Measurements from ENCODE around the gene SBF1. TPM values are rescaled to one million over a fixed set of nuclear protein-coding genes. Genes with fewer than 3 reads are reported as not detected.

The SBF1 gene
- total RNA-seq, 2 experiments from 2014 or later, result 97.6 TPM

- intact Hi-C loops (cut with DNase I, micrococcal nuclease), result loop anchor here (2.0 to 5.0 kb wide), 2 partner anchors 37 to 285 kb away; partner anchors contain the start of genes NCAPH2 (in 1 of the 2) and TRABD (in 1 of the 2)
- Mint-ChIP-seq H3K4me1 (peaks cover 55% of the 10 kb centered on the region), H3K27ac (peak overlapping the region; percentile 95), H3K9me3 (ENCODE audit: low read depth) (no peaks in the 10 kb centered on the region), H3K27me3 (no peaks in the 10 kb centered on the region), H3K36me3 (ENCODE audit: low read depth) (peaks cover 5% of the 10 kb centered on the region), H3K4me3 (no peak overlapping the region)
- ChIA-PET POLR2A (no interaction called here), CTCF (interaction anchor here (0.6 to 3.4 kb wide), 6 partner anchors 19 to 323 kb away, joined by 3 to 14 read pairs (median 4); partner anchors contain the start of gene SCO2)
- ATAC-seq (no peak), DNase-seq (no peak)
Measured at GRCh38 chr22:50471962-50472361, 2.9 kb downstream of the SBF1 start.

- DNase-seq, result no peak
- Mint-ChIP-seq H3K4me3 (peak overlapping the region; percentile 59), H3K9me3 (ENCODE audit: low read depth) (no peaks in the 10 kb centered on the region), H3K36me3 (ENCODE audit: low read depth) (peaks cover 11% of the 10 kb centered on the region), H3K27ac (peak overlapping the region; percentile 95), H3K4me1 (peaks cover 55% of the 10 kb centered on the region), H3K27me3 (no peaks in the 10 kb centered on the region)
- no peak for ATAC-seq
- intact Hi-C loops (cut with DNase I, micrococcal nuclease), result loop anchor here (2.0 to 5.0 kb wide), 2 partner anchors 37 to 284 kb away; partner anchors contain the start of genes NCAPH2 (in 1 of the 2) and TRABD (in 1 of the 2)
- ChIA-PET POLR2A (no interaction called here), CTCF (interaction anchor here (0.8 to 3.4 kb wide), 2 partner anchors 54 to 150 kb away, joined by 3 to 14 read pairs; partner anchors contain the start of gene SCO2)
Measured at GRCh38 chr22:50471197-50471847, 3.5 kb downstream of the SBF1 start.

- intact Hi-C loops (cut with DNase I, micrococcal nuclease), result loop anchor here (1.0 to 5.0 kb wide), 6 partner anchors 11 to 283 kb away; partner anchors contain the start of genes ADM2 (in 1 of the 2), LMF2 (in 1 of the 2), NCAPH2 (in 1 of the 2) and TRABD (in 1 of the 2)
- CTCF ChIA-PET, result interaction anchor here (1.0 to 3.4 kb wide), 4 partner anchors 20 to 55 kb away, joined by 3 to 14 read pairs (median 3); partner anchors contain the start of gene SCO2
- Mint-ChIP-seq H3K4me1 (peaks cover 54% of the 10 kb centered on the region), H3K4me3 (peak overlapping the region; percentile 59), H3K27ac (peak overlapping the region; percentile 95), H3K9me3 (ENCODE audit: low read depth) (no peaks in the 10 kb centered on the region), H3K27me3 (no peaks in the 10 kb centered on the region), H3K36me3 (ENCODE audit: low read depth) (peaks cover 17% of the 10 kb centered on the region)
- DNase-seq (no peak), ATAC-seq (no peak)
- POLR2A ChIA-PET, result interaction anchor here (0.6 to 1.6 kb wide), 6 partner anchors 37 to 290 kb away, joined by 3 to 10 read pairs (median 4); partner anchors contain the start of genes LMF2, NCAPH2 and SCO2
Measured at GRCh38 chr22:50470491-50470890, 4.3 kb downstream of the SBF1 start.

GRCh38 chr22:50469377-50470305, 5.2 kb downstream of the SBF1 start:
- peak overlapping the region; percentile 59 for H3K4me3 Mint-ChIP-seq
- intact Hi-C loops (cut with DNase I, micrococcal nuclease), result loop anchor here (1.0 to 5.0 kb wide), 6 partner anchors 12 to 282 kb away; partner anchors contain the start of genes ADM2 (in 1 of the 2), LMF2 (in 1 of the 2), NCAPH2 (in 1 of the 2) and TRABD (in 1 of the 2)
- no peaks in the 10 kb centered on the region for H3K27me3 Mint-ChIP-seq
- CTCF ChIA-PET, result interaction anchor here (0.6 to 3.4 kb wide), 8 partner anchors 16 to 233 kb away, joined by 3 to 14 read pairs (median 3); partner anchors contain the start of gene SCO2
- POLR2A ChIA-PET, result interaction anchor here (0.6 to 1.6 kb wide), 6 partner anchors 38 to 290 kb away, joined by 3 to 10 read pairs (median 4); partner anchors contain the start of genes LMF2, NCAPH2 and SCO2
- H3K9me3 Mint-ChIP-seq (ENCODE audit: low read depth), result no peaks in the 10 kb centered on the region
- ATAC-seq (peak; percentile 84), DNase-seq (peak; percentile 97)
- peak overlapping the region; percentile 95 for H3K27ac Mint-ChIP-seq
- H3K36me3 Mint-ChIP-seq (ENCODE audit: low read depth), result peaks cover 17% of the 10 kb centered on the region
- H3K4me1 Mint-ChIP-seq, result peaks cover 53% of the 10 kb centered on the region

- Mint-ChIP-seq H3K27ac (peak overlapping the region; percentile 67), H3K9me3 (ENCODE audit: low read depth) (no peaks in the 10 kb centered on the region), H3K27me3 (no peaks in the 10 kb centered on the region), H3K4me1 (peaks cover 49% of the 10 kb centered on the region), H3K36me3 (ENCODE audit: low read depth) (peaks cover 21% of the 10 kb centered on the region), H3K4me3 (no peak overlapping the region)
- DNase-seq (no peak), ATAC-seq (no peak)
- intact Hi-C loops (cut with DNase I, micrococcal nuclease), result loop anchor here in 1 of 2 experiments (1.0 kb wide), 1 partner anchor 152 kb away; no protein-coding TSS in a partner anchor
- CTCF ChIA-PET, result interaction anchor here (0.6 to 1.2 kb wide), 4 partner anchors 38 to 232 kb away, joined by 3 to 7 read pairs (median 3); no protein-coding TSS in a partner anchor
- POLR2A ChIA-PET, result interaction anchor here (0.7 kb wide), 1 partner anchor 19 kb away, joined by 5 read pairs; no protein-coding TSS in a partner anchor
Measured at GRCh38 chr22:50468626-50469025, 6.2 kb downstream of the SBF1 start.

GRCh38 chr22:50467773-50468440, 6.9 kb downstream of the SBF1 start:
- no peaks in the 10 kb centered on the region for H3K9me3 Mint-ChIP-seq (ENCODE audit: low read depth)
- peaks cover 42% of the 10 kb centered on the region for H3K4me1 Mint-ChIP-seq
- ATAC-seq, result no peak
- ChIA-PET CTCF (interaction anchor here (1.0 kb wide), 1 partner anchor 153 kb away, joined by 7 read pairs; no protein-coding TSS in a partner anchor), POLR2A (interaction anchor here (0.7 kb wide), 1 partner anchor 18 kb away, joined by 5 read pairs; no protein-coding TSS in a partner anchor)
- no peak overlapping the region for H3K27ac Mint-ChIP-seq
- intact Hi-C loops (cut with DNase I, micrococcal nuclease), result no loop called here
- no peak overlapping the region for H3K4me3 Mint-ChIP-seq
- no peak for DNase-seq
- no peaks in the 10 kb centered on the region for H3K27me3 Mint-ChIP-seq
- peaks cover 26% of the 10 kb centered on the region for H3K36me3 Mint-ChIP-seq (ENCODE audit: low read depth)

GRCh38 chr22:50467341-50467740, 7.5 kb downstream of the SBF1 start:
- peaks cover 26% of the 10 kb centered on the region for H3K36me3 Mint-ChIP-seq (ENCODE audit: low read depth)
- ChIA-PET POLR2A (no interaction called here), CTCF (interaction anchor here (0.6 kb wide), 2 partner anchors 13 to 58 kb away, joined by 3 to 4 read pairs; partner anchors contain the start of gene SCO2)
- H3K4me3 Mint-ChIP-seq, result no peak overlapping the region
- no peak overlapping the region for H3K27ac Mint-ChIP-seq
- ATAC-seq (no peak), DNase-seq (no peak)
- intact Hi-C loops (cut with DNase I, micrococcal nuclease), result no loop called here
- H3K4me1 Mint-ChIP-seq, result peaks cover 36% of the 10 kb centered on the region
- no peaks in the 10 kb centered on the region for H3K9me3 Mint-ChIP-seq (ENCODE audit: low read depth)
- no peaks in the 10 kb centered on the region for H3K27me3 Mint-ChIP-seq

- no peak for ATAC-seq
- CTCF ChIA-PET, result no interaction called here
- POLR2A ChIA-PET, result no interaction called here
- Mint-ChIP-seq H3K4me3 (no peak overlapping the region), H3K36me3 (ENCODE audit: low read depth) (peaks cover 36% of the 10 kb centered on the region), H3K27ac (no peak overlapping the region), H3K27me3 (no peaks in the 10 kb centered on the region), H3K9me3 (ENCODE audit: low read depth) (no peaks in the 10 kb centered on the region), H3K4me1 (peaks cover 16% of the 10 kb centered on the region)
- intact Hi-C loops (cut with DNase I, micrococcal nuclease), result no loop called here
- no peak for DNase-seq
Measured at GRCh38 chr22:50465066-50465930, 9.5 kb downstream of the SBF1 start.

- ChIA-PET POLR2A (no interaction called here), CTCF (no interaction called here)
- H3K4me3 Mint-ChIP-seq, result no peak overlapping the region
- DNase-seq (no peak), ATAC-seq (no peak)
- no peak overlapping the region for H3K27ac Mint-ChIP-seq
- peaks cover 10% of the 10 kb centered on the region for H3K4me1 Mint-ChIP-seq
- intact Hi-C loops (cut with DNase I, micrococcal nuclease), result no loop called here
- H3K36me3 Mint-ChIP-seq (ENCODE audit: low read depth), result peaks cover 39% of the 10 kb centered on the region
- no peaks in the 10 kb centered on the region for H3K27me3 Mint-ChIP-seq
- no peaks in the 10 kb centered on the region for H3K9me3 Mint-ChIP-seq (ENCODE audit: low read depth)
Measured at GRCh38 chr22:50464451-50464850, 10.4 kb downstream of the SBF1 start.

Data from activated CD4-positive, alpha-beta T cell treated with anti-CD3 and anti-CD28 coated beads for 36 hours (primary cell).